ENCODE measurements around the gene SLIT3. TPM values are rescaled to one million over a fixed set of nuclear protein-coding genes. Genes with fewer than 3 reads are reported as not detected.

Gene SLIT3
- total and polyA plus RNA-seq, 10 of the 15 experiments (the other 5 are each of a cell fraction or from before 2014, with no cell fraction given) = 0.05 TPM; not detected in 9

DNA sequence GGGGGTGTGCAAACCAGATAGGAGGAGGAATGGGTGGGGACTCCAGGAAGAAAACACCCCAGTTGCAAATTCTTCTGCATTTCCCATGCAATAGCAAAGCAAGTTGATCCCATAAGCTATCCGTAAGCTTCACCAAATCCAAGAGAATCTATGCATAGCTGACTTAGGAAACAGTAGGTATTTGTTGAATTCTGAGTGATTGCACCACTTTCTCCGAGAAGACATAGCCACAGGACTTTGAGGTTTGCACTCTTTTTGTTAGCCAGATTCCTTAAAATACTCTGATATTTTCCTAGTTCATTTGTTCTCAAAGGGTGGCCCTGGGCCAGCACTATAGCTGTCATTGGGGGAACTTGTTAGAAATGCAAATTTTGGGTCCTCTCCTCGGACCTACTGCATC lies 271.9 kb downstream of the SLIT3 start (continued):
- TF ChIP-seq, protein P1, sequence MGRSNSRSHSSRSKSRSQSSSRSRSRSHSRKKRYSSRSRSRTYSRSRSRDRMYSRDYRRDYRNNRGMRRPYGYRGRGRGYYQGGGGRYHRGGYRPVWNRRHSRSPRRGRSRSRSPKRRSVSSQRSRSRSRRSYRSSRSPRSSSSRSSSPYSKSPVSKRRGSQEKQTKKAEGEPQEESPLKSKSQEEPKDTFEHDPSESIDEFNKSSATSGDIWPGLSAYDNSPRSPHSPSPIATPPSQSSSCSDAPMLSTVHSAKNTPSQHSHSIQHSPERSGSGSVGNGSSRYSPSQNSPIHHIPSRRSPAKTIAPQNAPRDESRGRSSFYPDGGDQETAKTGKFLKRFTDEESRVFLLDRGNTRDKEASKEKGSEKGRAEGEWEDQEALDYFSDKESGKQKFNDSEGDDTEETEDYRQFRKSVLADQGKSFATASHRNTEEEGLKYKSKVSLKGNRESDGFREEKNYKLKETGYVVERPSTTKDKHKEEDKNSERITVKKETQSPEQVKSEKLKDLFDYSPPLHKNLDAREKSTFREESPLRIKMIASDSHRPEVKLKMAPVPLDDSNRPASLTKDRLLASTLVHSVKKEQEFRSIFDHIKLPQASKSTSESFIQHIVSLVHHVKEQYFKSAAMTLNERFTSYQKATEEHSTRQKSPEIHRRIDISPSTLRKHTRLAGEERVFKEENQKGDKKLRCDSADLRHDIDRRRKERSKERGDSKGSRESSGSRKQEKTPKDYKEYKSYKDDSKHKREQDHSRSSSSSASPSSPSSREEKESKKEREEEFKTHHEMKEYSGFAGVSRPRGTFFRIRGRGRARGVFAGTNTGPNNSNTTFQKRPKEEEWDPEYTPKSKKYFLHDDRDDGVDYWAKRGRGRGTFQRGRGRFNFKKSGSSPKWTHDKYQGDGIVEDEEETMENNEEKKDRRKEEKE (IDR thresholded peaks at IDR 0.05) = no peak
- no peak for TF ChIP-seq SREBF2 (IDR thresholded peaks at IDR 0.05; ENCODE audit: low read length)
- no peak for TF ChIP-seq SUZ12 (IDR thresholded peaks at IDR 0.05; ENCODE audit: unreplicated experiment)
- TF ChIP-seq BACH1 (IDR thresholded peaks at IDR 0.05; ENCODE audit: borderline replicate concordance) = no peak
- TF ChIP-seq PAX8 (IDR thresholded peaks at IDR 0.05) = no peak
- no peak for TF ChIP-seq MEF2B (IDR thresholded peaks at IDR 0.05; ENCODE audit: partially characterized antibody, poor library complexity, severe bottlenecking)
- TF ChIP-seq BMI1 (IDR thresholded peaks at IDR 0.05; ENCODE audit: borderline replicate concordance) = no peak
- no peak for TF ChIP-seq SP1 (IDR thresholded peaks at IDR 0.05; ENCODE audit: low read depth, low read length)
- TF ChIP-seq, protein P2, sequence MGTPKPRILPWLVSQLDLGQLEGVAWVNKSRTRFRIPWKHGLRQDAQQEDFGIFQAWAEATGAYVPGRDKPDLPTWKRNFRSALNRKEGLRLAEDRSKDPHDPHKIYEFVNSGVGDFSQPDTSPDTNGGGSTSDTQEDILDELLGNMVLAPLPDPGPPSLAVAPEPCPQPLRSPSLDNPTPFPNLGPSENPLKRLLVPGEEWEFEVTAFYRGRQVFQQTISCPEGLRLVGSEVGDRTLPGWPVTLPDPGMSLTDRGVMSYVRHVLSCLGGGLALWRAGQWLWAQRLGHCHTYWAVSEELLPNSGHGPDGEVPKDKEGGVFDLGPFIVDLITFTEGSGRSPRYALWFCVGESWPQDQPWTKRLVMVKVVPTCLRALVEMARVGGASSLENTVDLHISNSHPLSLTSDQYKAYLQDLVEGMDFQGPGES (IDR thresholded peaks at IDR 0.05) = no peak
- TF ChIP-seq EGR1 (IDR thresholded peaks at IDR 0.05; ENCODE audit: borderline replicate concordance in 1 of 2, low read depth in 2 of 2, low read length in 2 of 2) = no peak
- no peak for TF ChIP-seq ZNF24 (IDR thresholded peaks at IDR 0.05)
